HepG2 (cell line): Measurements from ENCODE around the gene TICAM2. TPM values are rescaled to one million over a fixed set of nuclear protein-coding genes. Genes with fewer than 3 reads are reported as not detected.

Experiments used
- ARNT2 ChIP-seq: sonication (generic); formaldehyde crosslinking; IDR thresholded peaks from 2 replicates; pipeline ENCODE4 v1.8.0; 2022; ENCODE audit warnings: mild to moderate bottlenecking, low read depth, missing genetic modification reagents, moderate library complexity
- CHD4 ChIP-seq: fragments of 200-600 bp; sonication (generic); IDR thresholded peaks from 2 replicates; pipeline ENCODE4 v1.7.0; 2017; ENCODE audit warnings: mild to moderate bottlenecking, low read length, borderline replicate concordance
- FOSL1 ChIP-seq: sonication (generic); formaldehyde crosslinking; IDR thresholded peaks from 2 replicates; pipeline ENCODE4 v1.9.0; 2021; ENCODE audit warnings: missing genetic modification reagents, borderline replicate concordance
- HNF4A ChIP-seq: sonication (generic); formaldehyde crosslinking; IDR thresholded peaks from 2 replicates; pipeline ENCODE4 v1.4.0; 2020; ENCODE audit warnings: missing genetic modification reagents
- JDP2 ChIP-seq: sonication (generic); formaldehyde crosslinking; IDR thresholded peaks from 2 replicates; pipeline ENCODE4 v1.8.1; 2022; ENCODE audit warnings: missing genetic modification reagents, borderline replicate concordance
- MED8 ChIP-seq: sonication (generic); formaldehyde crosslinking; IDR thresholded peaks from 2 replicates; pipeline ENCODE4 v1.8.1; 2023; ENCODE audit warnings: mild to moderate bottlenecking, missing genetic modification reagents; ENCODE audit not compliant: insufficient replicate concordance
- NCOA5 ChIP-seq: sonication (generic); formaldehyde crosslinking; IDR thresholded peaks from 2 replicates; pipeline ENCODE4 v1.4.0; 2020; ENCODE audit warnings: missing genetic modification reagents
- NPAS2 ChIP-seq: sonication (generic); formaldehyde crosslinking; IDR thresholded peaks from 2 replicates; pipeline ENCODE4 v1.8.0; 2022; ENCODE audit warnings: mild to moderate bottlenecking, missing genetic modification reagents, borderline replicate concordance
- PHF20 ChIP-seq: sonication (generic); formaldehyde crosslinking; IDR thresholded peaks from 2 replicates; pipeline ENCODE4 v1.5.0; 2020; ENCODE audit warnings: mild to moderate bottlenecking, missing genetic modification reagents
- PRMT3 ChIP-seq: sonication (generic); formaldehyde crosslinking; IDR thresholded peaks from 2 replicates; pipeline ENCODE4 v1.8.1; 2022; ENCODE audit warnings: low read depth, mild to moderate bottlenecking, moderate library complexity, missing genetic modification reagents, borderline replicate concordance
- SMAD9 ChIP-seq: sonication (generic); formaldehyde crosslinking; IDR thresholded peaks from 2 replicates; pipeline ENCODE4 v1.5.1; 2020; ENCODE audit warnings: mild to moderate bottlenecking, missing genetic modification reagents
- SP1 ChIP-seq, 2 experiments: fragments of 450-650 bp in 1 of 2; sonication (generic) in 1 of 2; formaldehyde crosslinking in 1 of 2; IDR thresholded peaks; 2 replicates each; pipeline versions ENCODE4 v1.4.0 to v1.6.1; 2016 to 2020; ENCODE audit warnings: missing genetic modification reagents in 1 of 2
- TAF15 ChIP-seq: fragments of 200-400 bp; formaldehyde crosslinking; IDR thresholded peaks from one replicate; pipeline ENCODE4 v1.6.1; 2018; ENCODE audit warnings: mild to moderate bottlenecking, low read depth, low read length; ENCODE audit not compliant: poor library complexity, severe bottlenecking
- TBL1XR1 ChIP-seq: fragments of 150-350 bp; IDR thresholded peaks from 2 replicates; pipeline ENCODE4 v1.6.1; 2014; ENCODE audit warnings: borderline replicate concordance, low read length; ENCODE audit not compliant: partially characterized antibody
- ZBTB20 ChIP-seq: sonication (generic); formaldehyde crosslinking; IDR thresholded peaks from 2 replicates; pipeline ENCODE4 v1.8.1; 2023; ENCODE audit warnings: missing genetic modification reagents, low read depth, mild to moderate bottlenecking, borderline replicate concordance
- ZNF256 ChIP-seq: sonication (generic); formaldehyde crosslinking; conservative IDR thresholded peaks from 2 replicates; pipeline ENCODE4 v1.4.0; 2020; ENCODE audit warnings: missing genetic modification reagents
- ZNF331 ChIP-seq: sonication (generic); formaldehyde crosslinking; IDR thresholded peaks from 2 replicates; pipeline ENCODE4 v1.4.0; 2020; ENCODE audit warnings: missing genetic modification reagents
- ZNF335 ChIP-seq: sonication (generic); formaldehyde crosslinking; IDR thresholded peaks from 2 replicates; pipeline ENCODE4 v1.4.0; 2020; ENCODE audit warnings: missing genetic modification reagents
- ZNF720 ChIP-seq: sonication (generic); formaldehyde crosslinking; IDR thresholded peaks from 2 replicates; pipeline ENCODE4 v1.4.0; 2020; ENCODE audit warnings: missing genetic modification reagents
- polyA plus RNA-seq, 8 experiments: library from polyadenylated mRNA; depleted of rRNA in 3 of 8; stranded (reverse) in 7 of 8; unstranded in 1 of 8; fragments of >200 nt; fragmentation: Illumina TruSeq in 4 of 8; extraction: Trizol in 4 of 8; gene quantifications; 2 replicates each; pipeline versions ENCODE4 v1.2.1 to v1.2.3, GENCODE V29; 2011 to 2016; ENCODE audit warnings: low read depth in 4 of 8, missing spikeins in 1 of 8, mixed read lengths in 1 of 8; ENCODE audit not compliant: insufficient read depth in 1 of 8
- total RNA-seq, 5 experiments: library from RNA; depleted of rRNA; stranded (reverse); fragments of >200 nt; fragmentation: Illumina TruSeq; extraction: Trizol; gene quantifications; 2 replicates each; pipeline ENCODE4 v1.2.3, GENCODE V29; 2016; ENCODE audit warnings: low read depth in 1 of 5
- TF ChIP-seq, protein P1 (sequence below): sonication (generic); formaldehyde crosslinking; IDR thresholded peaks from 2 replicates; pipeline ENCODE4 v1.5.1; 2020; ENCODE audit warnings: missing genetic modification reagents, mild to moderate bottlenecking, borderline replicate concordance
- TF ChIP-seq, protein P2 (sequence below): IDR thresholded peaks from 2 replicates; pipeline ENCODE4 v1.6.1; 2016; ENCODE audit warnings: missing compliant biosample characterization, missing genetic modification reagents, borderline replicate concordance
- TF ChIP-seq, protein P3 (sequence below): sonication (generic); formaldehyde crosslinking; IDR thresholded peaks from 2 replicates; pipeline ENCODE4 v1.4.0; 2020; ENCODE audit warnings: mild to moderate bottlenecking, missing genetic modification reagents, borderline replicate concordance
- TF ChIP-seq, protein P4 (sequence below): sonication (generic); formaldehyde crosslinking; IDR thresholded peaks from 2 replicates; pipeline ENCODE4 v1.4.0; 2020; ENCODE audit warnings: missing genetic modification reagents

TICAM2 gene
- total and polyA plus RNA-seq, 2 of the 13 experiments (the other 11 are each of a cell fraction or from before 2014, with no cell fraction given) = 0.04 TPM; not detected in 1

DNA sequence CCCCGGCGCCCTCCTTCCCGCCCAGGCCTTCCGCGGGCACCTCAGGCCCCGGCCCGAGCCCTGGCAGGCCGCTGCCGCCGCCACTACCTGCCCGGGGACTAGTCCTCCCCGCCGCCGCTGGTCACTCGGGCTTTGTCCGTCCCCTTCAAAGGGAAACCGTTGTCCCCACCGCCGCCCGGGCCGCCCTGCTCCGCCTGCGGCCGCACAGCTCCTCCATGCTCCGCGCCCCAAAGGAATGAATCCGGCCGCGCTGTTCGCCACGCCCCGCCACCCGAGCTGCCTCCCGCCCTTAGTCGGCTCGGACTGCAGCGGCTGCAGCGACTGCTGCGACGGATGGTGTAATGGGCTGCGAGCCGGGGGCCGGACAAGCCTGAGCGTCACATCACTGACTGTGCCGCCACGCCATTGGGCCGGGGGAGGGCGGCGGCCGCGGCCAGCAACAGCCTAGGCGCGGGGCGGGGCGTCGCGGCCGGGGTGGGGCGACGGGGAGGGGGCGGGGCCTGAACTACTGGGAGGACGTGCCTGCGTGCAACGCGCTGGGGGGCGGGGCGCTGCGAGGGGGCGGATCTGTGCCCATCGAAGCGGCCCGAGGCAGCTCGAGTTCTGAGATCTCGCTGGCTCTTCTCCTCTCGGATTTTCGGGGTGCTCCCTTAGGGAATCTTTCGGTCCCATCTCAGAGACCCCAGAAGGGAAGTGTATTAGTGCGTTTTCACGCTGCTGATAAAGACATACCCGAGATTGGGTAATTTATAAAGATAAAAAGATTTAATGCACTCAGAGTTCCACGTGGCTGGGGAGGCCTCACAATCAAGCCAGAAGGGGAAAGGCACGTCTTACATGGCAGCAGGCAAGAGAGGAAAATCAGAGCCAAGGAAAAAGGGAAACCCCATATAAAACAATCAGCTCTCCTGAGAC lies 57.6 kb downstream of the TICAM2 start, which contains the start of gene FEM1C (continued):
- TF ChIP-seq, protein P1, sequence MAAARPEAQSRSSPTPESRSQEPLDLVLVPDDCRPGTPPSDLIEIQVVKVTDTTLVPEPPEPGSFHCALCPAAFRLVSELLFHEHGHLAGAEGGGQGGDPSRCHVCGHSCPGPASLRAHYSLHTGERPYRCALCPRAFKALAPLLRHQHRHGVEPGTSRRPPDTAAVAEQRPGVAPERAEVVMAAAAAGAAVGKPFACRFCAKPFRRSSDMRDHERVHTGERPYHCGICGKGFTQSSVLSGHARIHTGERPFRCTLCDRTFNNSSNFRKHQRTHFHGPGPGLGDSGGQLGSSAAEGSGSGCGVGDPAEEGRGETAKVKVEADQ (CRISPR knock-in tag) = peak; percentile 94
- TF ChIP-seq NCOA5 (CRISPR knock-in tag) (no peak), ZNF335 (CRISPR knock-in tag) (peak; percentile 56; the same call in 1 of the 2 replicates), MED8 (CRISPR knock-in tag) (peak; percentile 96), ZNF720 (CRISPR knock-in tag) (no peak), SP1 (IDR thresholded peaks at IDR 0.05) (no peak), SP1 (CRISPR knock-in tag; IDR thresholded peaks at IDR 0.05) (peak; percentile 53), NPAS2 (CRISPR knock-in tag) (no peak), HNF4A (no peak; the same call in 1 of the 2 replicates), CHD4 (no peak), ZBTB20 (CRISPR knock-in tag) (0 out of 2 replicates have a peak, but pooled peaks have one; percentile 42), TBL1XR1 (no peak), SMAD9 (CRISPR knock-in tag) (peak; percentile 80; the same call in 1 of the 2 replicates), FOSL1 (CRISPR knock-in tag) (no peak), PHF20 (CRISPR knock-in tag) (peak; percentile 64), ZNF331 (CRISPR knock-in tag) (peak; percentile 94), TAF15 (peak; percentile 62), PRMT3 (CRISPR knock-in tag) (no peak), JDP2 (CRISPR knock-in tag) (no peak; the same call in 1 of the 2 replicates), ARNT2 (CRISPR knock-in tag) (peak; percentile 92), ZNF256 (CRISPR knock-in tag) (no peak)
- TF ChIP-seq, protein P2, sequence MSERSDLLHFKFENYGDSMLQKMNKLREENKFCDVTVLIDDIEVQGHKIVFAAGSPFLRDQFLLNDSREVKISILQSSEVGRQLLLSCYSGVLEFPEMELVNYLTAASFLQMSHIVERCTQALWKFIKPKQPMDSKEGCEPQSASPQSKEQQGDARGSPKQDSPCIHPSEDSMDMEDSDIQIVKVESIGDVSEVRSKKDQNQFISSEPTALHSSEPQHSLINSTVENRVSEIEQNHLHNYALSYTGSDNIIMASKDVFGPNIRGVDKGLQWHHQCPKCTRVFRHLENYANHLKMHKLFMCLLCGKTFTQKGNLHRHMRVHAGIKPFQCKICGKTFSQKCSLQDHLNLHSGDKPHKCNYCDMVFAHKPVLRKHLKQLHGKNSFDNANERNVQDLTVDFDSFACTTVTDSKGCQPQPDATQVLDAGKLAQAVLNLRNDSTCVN (CRISPR knock-in tag) = peak; percentile 66; the same call in 1 of the 2 replicates
- TF ChIP-seq, protein P3, sequence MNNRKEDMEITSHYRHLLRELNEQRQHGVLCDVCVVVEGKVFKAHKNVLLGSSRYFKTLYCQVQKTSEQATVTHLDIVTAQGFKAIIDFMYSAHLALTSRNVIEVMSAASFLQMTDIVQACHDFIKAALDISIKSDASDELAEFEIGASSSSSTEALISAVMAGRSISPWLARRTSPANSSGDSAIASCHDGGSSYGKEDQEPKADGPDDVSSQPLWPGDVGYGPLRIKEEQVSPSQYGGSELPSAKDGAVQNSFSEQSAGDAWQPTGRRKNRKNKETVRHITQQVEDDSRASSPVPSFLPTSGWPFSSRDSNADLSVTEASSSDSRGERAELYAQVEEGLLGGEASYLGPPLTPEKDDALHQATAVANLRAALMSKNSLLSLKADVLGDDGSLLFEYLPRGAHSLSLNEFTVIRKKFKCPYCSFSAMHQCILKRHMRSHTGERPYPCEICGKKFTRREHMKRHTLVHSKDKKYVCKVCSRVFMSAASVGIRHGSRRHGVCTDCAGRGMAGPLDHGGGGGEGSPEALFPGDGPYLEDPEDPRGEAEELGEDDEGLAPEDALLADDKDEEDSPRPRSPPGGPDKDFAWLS (CRISPR knock-in tag) = no peak
- TF ChIP-seq, protein P4, sequence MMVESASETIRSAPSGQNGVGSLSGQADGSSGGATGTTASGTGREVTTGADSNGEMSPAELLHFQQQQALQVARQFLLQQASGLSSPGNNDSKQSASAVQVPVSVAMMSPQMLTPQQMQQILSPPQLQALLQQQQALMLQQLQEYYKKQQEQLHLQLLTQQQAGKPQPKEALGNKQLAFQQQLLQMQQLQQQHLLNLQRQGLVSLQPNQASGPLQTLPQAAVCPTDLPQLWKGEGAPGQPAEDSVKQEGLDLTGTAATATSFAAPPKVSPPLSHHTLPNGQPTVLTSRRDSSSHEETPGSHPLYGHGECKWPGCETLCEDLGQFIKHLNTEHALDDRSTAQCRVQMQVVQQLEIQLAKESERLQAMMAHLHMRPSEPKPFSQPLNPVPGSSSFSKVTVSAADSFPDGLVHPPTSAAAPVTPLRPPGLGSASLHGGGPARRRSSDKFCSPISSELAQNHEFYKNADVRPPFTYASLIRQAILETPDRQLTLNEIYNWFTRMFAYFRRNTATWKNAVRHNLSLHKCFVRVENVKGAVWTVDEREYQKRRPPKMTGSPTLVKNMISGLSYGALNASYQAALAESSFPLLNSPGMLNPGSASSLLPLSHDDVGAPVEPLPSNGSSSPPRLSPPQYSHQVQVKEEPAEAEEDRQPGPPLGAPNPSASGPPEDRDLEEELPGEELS (CRISPR knock-in tag) = peak; percentile 72; the same call in 1 of the 2 replicates
